CD14-positive monocyte (primary cell): ENCODE measurements around the gene PSG1. TPM values are rescaled to one million over a fixed set of nuclear protein-coding genes. Genes with fewer than 3 reads are reported as not detected.
"Not testable (repeated sequence)": the region's sequence is repeated elsewhere in the genome, so short reads cannot be mapped to it uniquely, and the experiment has no call there.

ENCODE experiments used
- DNase-seq, 3 donors: peaks; one replicate each; pipeline ENCODE4 v3.0.0-alpha.2; 2011 to 2022
- H2AFZ ChIP-seq: 2 replicates; pipeline ENCODE4 v1.6.0; 2012; ENCODE audit warnings: mild to moderate bottlenecking, low read depth, low read length, inconsistent platforms; ENCODE audit not compliant: insufficient read depth, poor library complexity, severe bottlenecking
- H3K27ac ChIP-seq, 2 donors: 1 replicate in 1 of 2; 2 replicates in 1 of 2; pipeline ENCODE4 v1.5.1; 2012 to 2013; ENCODE audit warnings: low read length in 2 of 2, control low read depth in 1 of 2, inconsistent platforms in 1 of 2, low read depth in 1 of 2, mild to moderate bottlenecking in 1 of 2
- H3K27me3 ChIP-seq, 2 donors: one replicate each; pipeline versions ENCODE4 v1.6.0 to v1.6.1; 2011 to 2013; ENCODE audit warnings: low read length in 2 of 2; ENCODE audit not compliant: control insufficient read depth in 2 of 2, insufficient read depth in 2 of 2
- H3K36me3 ChIP-seq, 2 donors: replicated peaks in 1 of 2; 1 replicate in 1 of 2; 2 replicates in 1 of 2; pipeline versions ENCODE4 v1.5.1 to v1.6.1; 2012 to 2013; ENCODE audit warnings: low read length in 2 of 2, control low read depth in 1 of 2, inconsistent platforms in 1 of 2, mild to moderate bottlenecking in 1 of 2; ENCODE audit not compliant: insufficient read depth in 2 of 2, control insufficient read depth in 1 of 2
- H3K4me1 ChIP-seq, 2 donors: 1 replicate in 1 of 2; 2 replicates in 1 of 2; pipeline versions ENCODE4 v1.5.1 to v1.6.1; 2012 to 2013; ENCODE audit warnings: low read length in 2 of 2, control low read depth in 1 of 2, inconsistent platforms in 1 of 2, mild to moderate bottlenecking in 1 of 2, moderate library complexity in 1 of 2; ENCODE audit not compliant: insufficient read depth in 2 of 2, control insufficient read depth in 1 of 2
- H3K4me2 ChIP-seq: replicated peaks from 2 replicates; pipeline ENCODE3; 2012; ENCODE audit warnings: low read length, moderate library complexity, mild to moderate bottlenecking; ENCODE audit not compliant: poor library complexity, severe bottlenecking; ENCODE audit errors: extremely low read depth
- H3K4me3 ChIP-seq, 3 experiments: fragments of 200-600 bp in 1 of 3; sonication (generic) in 1 of 3; replicated peaks in 1 of 3; 1 replicate in 2 of 3; 2 replicates in 1 of 3; pipeline ENCODE4 v1.5.1; 2011 to 2013; ENCODE audit warnings: low read length in 3 of 3, mild to moderate bottlenecking in 3 of 3, control low read depth in 2 of 3, low read depth in 2 of 3, inconsistent platforms in 1 of 3, moderate library complexity in 1 of 3
- H3K79me2 ChIP-seq: 2 replicates; pipeline ENCODE4 v1.6.0; 2012; ENCODE audit warnings: mild to moderate bottlenecking, control low read depth, inconsistent platforms, low read length, moderate library complexity; ENCODE audit not compliant: insufficient read depth
- H3K9ac ChIP-seq: 2 replicates; pipeline ENCODE4 v1.6.0; 2017; ENCODE audit warnings: low read length, mild to moderate bottlenecking; ENCODE audit not compliant: insufficient read depth, poor library complexity, severe bottlenecking
- H3K9me3 ChIP-seq, 2 donors: replicated peaks in 1 of 2; 1 replicate in 1 of 2; 2 replicates in 1 of 2; pipeline versions ENCODE4 v1.5.1 to v1.6.1; 2012 to 2013; ENCODE audit warnings: low read length in 2 of 2, control low read depth in 1 of 2; ENCODE audit not compliant: control insufficient read depth in 1 of 2, insufficient read depth in 1 of 2
- H4K20me1 ChIP-seq: 2 replicates; pipeline ENCODE4 v1.6.0; 2012; ENCODE audit warnings: mild to moderate bottlenecking, low read length, control low read depth, moderate library complexity; ENCODE audit not compliant: insufficient read depth
- H3K27ac Mint-ChIP-seq, 7 donors: one replicate each; pipeline ENCODE4 v1.8.0; 2020; ENCODE audit warnings: mild to moderate bottlenecking in 7 of 7, mixed read lengths in 7 of 7, moderate library complexity in 6 of 7, inconsistent platforms in 2 of 7
- H3K27me3 Mint-ChIP-seq, 3 donors: one replicate each; pipeline ENCODE4 v1.8.0; 2021 to 2022; ENCODE audit warnings: low read depth in 3 of 3, mild to moderate bottlenecking in 3 of 3, mixed read lengths in 3 of 3, moderate library complexity in 3 of 3, inconsistent platforms in 1 of 3
- H3K36me3 Mint-ChIP-seq, 2 donors: one replicate each; pipeline ENCODE4 v1.8.0; 2020; ENCODE audit warnings: mixed read lengths in 2 of 2, inconsistent platforms in 1 of 2, mild to moderate bottlenecking in 1 of 2
- H3K4me1 Mint-ChIP-seq: one replicate; pipeline ENCODE4 v1.8.0; 2020; ENCODE audit warnings: mild to moderate bottlenecking, mixed read lengths
- H3K4me3 Mint-ChIP-seq, 2 donors: one replicate each; pipeline ENCODE4 v1.8.0; 2020; ENCODE audit warnings: mild to moderate bottlenecking in 2 of 2, mixed read lengths in 2 of 2, moderate library complexity in 1 of 2
- H3K9me3 Mint-ChIP-seq, 7 donors: one replicate each; pipeline ENCODE4 v1.8.0; 2020 to 2022; ENCODE audit warnings: mixed read lengths in 7 of 7, mild to moderate bottlenecking in 6 of 7, moderate library complexity in 6 of 7, inconsistent platforms in 2 of 7
- WGBS: methylation state at CpG from one replicate; pipeline ENCODE4 v1.1.5; 2013; ENCODE audit warnings: missing lambda C conversion rate; ENCODE audit not compliant: insufficient coverage; 5-methylcytosine and 5-hydroxymethylcytosine counted together
- intact Hi-C, 2 donors: fragments of 100-400 bp; cut with micrococcal nuclease; formaldehyde crosslinking; loops; one replicate each; pipeline versions ENCODE4 v1.15.0 to v1.15.1; 2023
- polyA plus RNA-seq, 3 donors: library from polyadenylated mRNA; depleted of rRNA in 1 of 3; unstranded in 2 of 3; stranded (reverse) in 1 of 3; fragments of 300-500 nt in 2 of 3; fragments of >200 nt in 1 of 3; fragmentation: Illumina TruSeq in 2 of 3; gene quantifications; 1 replicate in 2 of 3; 2 replicates in 1 of 3; pipeline ENCODE4 v1.2.3, GENCODE V29; 2012 to 2021
- TF ChIP-seq, protein P1 (sequence below): fragments of 200-600 bp; IDR thresholded peaks from one replicate; pipeline ENCODE4 v1.8.0; 2022; ENCODE audit warnings: antibody characterized with exemption, mild to moderate bottlenecking

Gene PSG1
- polyA plus RNA-seq, 3 donors, result not detected

GRCh38 chr19:42926781-42927180 is 47.3 kb upstream of the PSG1 start:
- 80% methylated on average over 1 of the region's 2 CpGs for WGBS
- no peak overlapping the region for H3K4me3 Mint-ChIP-seq
- H3K4me2 ChIP-seq, result no peak overlapping the region
- no peak for DNase-seq
- no peak overlapping the region for H3K4me3 ChIP-seq
- H3K9me3 ChIP-seq, result no peaks in the 10 kb centered on the region
- no peaks in the 10 kb centered on the region for H3K4me1 Mint-ChIP-seq
- no peaks in the 10 kb centered on the region for H3K27me3 ChIP-seq
- H3K27ac Mint-ChIP-seq, result no peak overlapping the region
- H3K36me3 Mint-ChIP-seq, result no peaks in the 10 kb centered on the region
- H3K9me3 Mint-ChIP-seq, result no peaks in the 10 kb centered on the region
- TF ChIP-seq, protein P1, sequence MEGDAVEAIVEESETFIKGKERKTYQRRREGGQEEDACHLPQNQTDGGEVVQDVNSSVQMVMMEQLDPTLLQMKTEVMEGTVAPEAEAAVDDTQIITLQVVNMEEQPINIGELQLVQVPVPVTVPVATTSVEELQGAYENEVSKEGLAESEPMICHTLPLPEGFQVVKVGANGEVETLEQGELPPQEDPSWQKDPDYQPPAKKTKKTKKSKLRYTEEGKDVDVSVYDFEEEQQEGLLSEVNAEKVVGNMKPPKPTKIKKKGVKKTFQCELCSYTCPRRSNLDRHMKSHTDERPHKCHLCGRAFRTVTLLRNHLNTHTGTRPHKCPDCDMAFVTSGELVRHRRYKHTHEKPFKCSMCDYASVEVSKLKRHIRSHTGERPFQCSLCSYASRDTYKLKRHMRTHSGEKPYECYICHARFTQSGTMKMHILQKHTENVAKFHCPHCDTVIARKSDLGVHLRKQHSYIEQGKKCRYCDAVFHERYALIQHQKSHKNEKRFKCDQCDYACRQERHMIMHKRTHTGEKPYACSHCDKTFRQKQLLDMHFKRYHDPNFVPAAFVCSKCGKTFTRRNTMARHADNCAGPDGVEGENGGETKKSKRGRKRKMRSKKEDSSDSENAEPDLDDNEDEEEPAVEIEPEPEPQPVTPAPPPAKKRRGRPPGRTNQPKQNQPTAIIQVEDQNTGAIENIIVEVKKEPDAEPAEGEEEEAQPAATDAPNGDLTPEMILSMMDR, result no peak
- H3K36me3 ChIP-seq, result no peaks in the 10 kb centered on the region
- intact Hi-C loops, result no loop called here
- H3K4me1 ChIP-seq, result no peaks in the 10 kb centered on the region
- H3K27ac ChIP-seq, result no peak overlapping the region
- H3K27me3 Mint-ChIP-seq, result peaks cover 2 to 5% (median 4%) of the 10 kb centered on the region in 3 donors
- no peak overlapping the region for H2AFZ ChIP-seq
- no peaks in the 10 kb centered on the region for H4K20me1 ChIP-seq
- no peak overlapping the region for H3K9ac ChIP-seq
- no peaks in the 10 kb centered on the region for H3K79me2 ChIP-seq

DNA sequence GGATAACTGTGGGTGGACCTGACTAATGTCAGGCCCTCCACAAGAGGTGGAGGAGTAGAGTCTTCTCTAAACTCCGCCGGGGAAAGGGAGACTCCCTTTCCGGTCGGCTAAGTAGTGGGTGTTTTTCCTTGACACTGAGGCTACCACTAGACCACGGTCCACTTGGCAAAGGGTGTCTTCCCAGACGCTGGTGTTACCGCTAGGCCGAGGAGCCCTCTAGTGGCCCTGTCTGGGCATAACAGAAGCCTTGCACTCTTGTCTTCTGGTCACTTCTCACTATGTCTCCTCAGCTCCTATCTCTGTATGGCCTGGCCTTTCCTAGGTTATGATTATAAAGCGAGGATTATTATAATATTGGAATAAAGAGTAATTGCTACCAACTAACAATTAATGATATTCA is 43.6 kb upstream of the PSG1 start:
- H2AFZ ChIP-seq, H3K4me3 Mint-ChIP-seq, H3K27me3 Mint-ChIP-seq, intact Hi-C loops, H3K27ac Mint-ChIP-seq, H3K9me3 Mint-ChIP-seq, H3K9ac ChIP-seq, H3K27ac ChIP-seq, DNase-seq, H3K9me3 ChIP-seq, H3K79me2 ChIP-seq, H3K4me2 ChIP-seq, H3K4me1 ChIP-seq, H3K4me3 ChIP-seq, H3K4me1 Mint-ChIP-seq, H3K27me3 ChIP-seq, H3K36me3 ChIP-seq, H4K20me1 ChIP-seq, H3K36me3 Mint-ChIP-seq: not testable (repeated sequence)
- TF ChIP-seq, protein P1, result peak; percentile 72
- no CpG with 5 or more reads among the region's 9 CpGs for WGBS

GRCh38 chr19:42920971-42921370 is 41.5 kb upstream of the PSG1 start:
- H3K36me3 ChIP-seq, H3K27me3 ChIP-seq, H3K9me3 ChIP-seq, H3K4me2 ChIP-seq, H3K4me1 ChIP-seq, H4K20me1 ChIP-seq, H3K27ac Mint-ChIP-seq, H3K4me1 Mint-ChIP-seq, H3K27me3 Mint-ChIP-seq, H3K36me3 Mint-ChIP-seq, H3K9me3 Mint-ChIP-seq, DNase-seq, H3K9ac ChIP-seq, H3K4me3 Mint-ChIP-seq, H2AFZ ChIP-seq, intact Hi-C loops, H3K79me2 ChIP-seq, H3K4me3 ChIP-seq, H3K27ac ChIP-seq: not testable (repeated sequence)
